Measurements from ENCODE around the gene BOK. TPM values are rescaled to one million over a fixed set of nuclear protein-coding genes. Genes with fewer than 3 reads are reported as not detected.
"Not testable (repeated sequence)": the region's sequence is repeated elsewhere in the genome, so short reads cannot be mapped to it uniquely, and the experiment has no call there.

The BOK gene
- total RNA-seq, 1 donor from 2014 or later: 110 TPM

DNA sequence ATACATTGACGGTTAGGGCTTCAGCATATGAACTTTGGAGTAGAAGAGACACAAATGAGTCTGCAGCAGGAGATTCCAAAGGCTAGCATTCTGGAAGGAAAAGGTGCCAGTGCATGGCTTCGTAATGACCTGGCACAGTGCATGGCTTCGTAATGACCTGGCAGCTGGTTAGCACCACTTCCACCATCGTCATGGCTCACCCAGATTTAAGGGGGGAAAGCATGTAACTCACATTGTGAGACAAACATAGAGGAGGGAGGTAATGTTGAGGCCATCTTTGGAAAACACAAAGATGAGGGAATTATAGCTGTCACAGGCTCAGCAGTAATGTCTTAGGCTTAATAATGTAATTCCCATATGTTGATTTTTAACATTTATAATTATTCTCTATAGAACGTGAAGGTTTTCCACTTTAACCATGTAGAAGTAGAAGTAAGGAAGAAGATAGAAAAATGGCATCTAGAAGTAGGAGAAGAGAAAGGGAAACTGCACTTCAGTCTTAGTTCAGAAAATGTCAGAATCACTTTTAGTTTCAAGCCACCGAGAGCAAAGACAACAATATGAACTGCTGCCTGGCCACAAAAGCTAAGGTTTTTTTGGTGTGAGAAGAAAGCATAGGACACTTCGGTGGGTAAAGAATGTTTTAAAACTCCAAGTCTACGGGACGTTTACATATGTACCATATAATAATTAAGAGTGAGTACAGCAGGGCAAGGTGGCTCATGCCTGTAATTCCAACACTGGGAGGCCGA lies 43.4 kb upstream of the BOK start:
- H3K27ac Mint-ChIP-seq (ENCODE audit: unreplicated experiment): no peak overlapping the region
- peaks cover 8% of the 10 kb centered on the region for H3K4me1 Mint-ChIP-seq (ENCODE audit: unreplicated experiment)
- TF ChIP-seq CTCF (IDR thresholded peaks at IDR 0.05; ENCODE audit: unreplicated experiment): no peak
- DNase-seq (ENCODE audit: low spot score): no peak
- H3K4me3 Mint-ChIP-seq (ENCODE audit: unreplicated experiment): no peak overlapping the region
- H3K36me3 Mint-ChIP-seq (ENCODE audit: low read depth, unreplicated experiment): peaks cover 12% of the 10 kb centered on the region
- H3K9me3 Mint-ChIP-seq (ENCODE audit: unreplicated experiment): no peaks in the 10 kb centered on the region
- H3K27me3 Mint-ChIP-seq (ENCODE audit: unreplicated experiment): peaks cover 4% of the 10 kb centered on the region

DNA sequence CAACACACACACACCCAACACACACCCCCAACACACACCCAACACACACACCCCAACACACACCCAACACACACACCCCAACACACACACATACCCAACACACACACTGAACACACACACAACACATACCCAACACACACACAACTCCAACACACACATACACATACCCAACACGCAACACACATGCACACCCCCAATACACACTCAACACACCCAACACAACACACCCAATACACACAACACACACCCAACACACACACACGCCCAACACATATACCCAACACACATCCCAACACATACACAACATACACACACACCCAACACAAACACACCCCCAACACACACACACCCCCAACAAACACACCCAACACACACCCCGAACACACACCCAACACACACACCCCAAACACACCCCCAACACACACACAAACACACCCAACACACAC lies 42.0 kb upstream of the BOK start:
- Mint-ChIP-seq H3K9me3 (ENCODE audit: unreplicated experiment) (no peaks in the 10 kb centered on the region), H3K27ac (ENCODE audit: unreplicated experiment) (no peak overlapping the region), H3K27me3 (ENCODE audit: unreplicated experiment) (peaks cover 4% of the 10 kb centered on the region), H3K36me3 (ENCODE audit: low read depth, unreplicated experiment) (peaks cover 9% of the 10 kb centered on the region), H3K4me3 (ENCODE audit: unreplicated experiment) (no peak overlapping the region), H3K4me1 (ENCODE audit: unreplicated experiment) (peaks cover 8% of the 10 kb centered on the region)
- TF ChIP-seq CTCF (IDR thresholded peaks at IDR 0.05; ENCODE audit: unreplicated experiment): no peak
- DNase-seq (ENCODE audit: low spot score): no peak

- peak overlapping the region; percentile 10 for H3K4me3 Mint-ChIP-seq (ENCODE audit: unreplicated experiment)
- H3K27ac Mint-ChIP-seq (ENCODE audit: unreplicated experiment): no peak overlapping the region
- H3K27me3 Mint-ChIP-seq (ENCODE audit: unreplicated experiment): peaks cover 4% of the 10 kb centered on the region
- H3K36me3 Mint-ChIP-seq (ENCODE audit: low read depth, unreplicated experiment): peaks cover 6% of the 10 kb centered on the region
- no peak for TF ChIP-seq CTCF (IDR thresholded peaks at IDR 0.05; ENCODE audit: unreplicated experiment)
- peaks cover 8% of the 10 kb centered on the region for H3K4me1 Mint-ChIP-seq (ENCODE audit: unreplicated experiment)
- no peak for DNase-seq (ENCODE audit: low spot score)
- H3K9me3 Mint-ChIP-seq (ENCODE audit: unreplicated experiment): no peaks in the 10 kb centered on the region
Measured at GRCh38 chr2:241517297-241517696, 41.2 kb upstream of the BOK start.

GRCh38 chr2:241519669-241520068 lies 38.9 kb upstream of the BOK start:
- H3K9me3 Mint-ChIP-seq (ENCODE audit: unreplicated experiment): no peaks in the 10 kb centered on the region
- H3K27me3 Mint-ChIP-seq (ENCODE audit: unreplicated experiment): peaks cover 2% of the 10 kb centered on the region
- no peak for DNase-seq (ENCODE audit: low spot score)
- H3K4me1 Mint-ChIP-seq (ENCODE audit: unreplicated experiment): peaks cover 8% of the 10 kb centered on the region
- no peak overlapping the region for H3K4me3 Mint-ChIP-seq (ENCODE audit: unreplicated experiment)
- no peak for TF ChIP-seq CTCF (IDR thresholded peaks at IDR 0.05; ENCODE audit: unreplicated experiment)
- H3K36me3 Mint-ChIP-seq (ENCODE audit: low read depth, unreplicated experiment): peaks cover 6% of the 10 kb centered on the region
- no peak overlapping the region for H3K27ac Mint-ChIP-seq (ENCODE audit: unreplicated experiment)

GRCh38 chr2:241522477-241522876 lies 36.1 kb upstream of the BOK start:
- Mint-ChIP-seq H3K27me3 (ENCODE audit: unreplicated experiment) (peaks cover under 1% of the 10 kb centered on the region), H3K4me1 (ENCODE audit: unreplicated experiment) (peaks cover under 1% of the 10 kb centered on the region), H3K36me3 (ENCODE audit: low read depth, unreplicated experiment) (peaks cover 7% of the 10 kb centered on the region), H3K27ac (ENCODE audit: unreplicated experiment) (no peak overlapping the region), H3K9me3 (ENCODE audit: unreplicated experiment) (peaks cover 7% of the 10 kb centered on the region), H3K4me3 (ENCODE audit: unreplicated experiment) (no peak overlapping the region)
- no peak for DNase-seq (ENCODE audit: low spot score)
- no peak for TF ChIP-seq CTCF (IDR thresholded peaks at IDR 0.05; ENCODE audit: unreplicated experiment)

DNA sequence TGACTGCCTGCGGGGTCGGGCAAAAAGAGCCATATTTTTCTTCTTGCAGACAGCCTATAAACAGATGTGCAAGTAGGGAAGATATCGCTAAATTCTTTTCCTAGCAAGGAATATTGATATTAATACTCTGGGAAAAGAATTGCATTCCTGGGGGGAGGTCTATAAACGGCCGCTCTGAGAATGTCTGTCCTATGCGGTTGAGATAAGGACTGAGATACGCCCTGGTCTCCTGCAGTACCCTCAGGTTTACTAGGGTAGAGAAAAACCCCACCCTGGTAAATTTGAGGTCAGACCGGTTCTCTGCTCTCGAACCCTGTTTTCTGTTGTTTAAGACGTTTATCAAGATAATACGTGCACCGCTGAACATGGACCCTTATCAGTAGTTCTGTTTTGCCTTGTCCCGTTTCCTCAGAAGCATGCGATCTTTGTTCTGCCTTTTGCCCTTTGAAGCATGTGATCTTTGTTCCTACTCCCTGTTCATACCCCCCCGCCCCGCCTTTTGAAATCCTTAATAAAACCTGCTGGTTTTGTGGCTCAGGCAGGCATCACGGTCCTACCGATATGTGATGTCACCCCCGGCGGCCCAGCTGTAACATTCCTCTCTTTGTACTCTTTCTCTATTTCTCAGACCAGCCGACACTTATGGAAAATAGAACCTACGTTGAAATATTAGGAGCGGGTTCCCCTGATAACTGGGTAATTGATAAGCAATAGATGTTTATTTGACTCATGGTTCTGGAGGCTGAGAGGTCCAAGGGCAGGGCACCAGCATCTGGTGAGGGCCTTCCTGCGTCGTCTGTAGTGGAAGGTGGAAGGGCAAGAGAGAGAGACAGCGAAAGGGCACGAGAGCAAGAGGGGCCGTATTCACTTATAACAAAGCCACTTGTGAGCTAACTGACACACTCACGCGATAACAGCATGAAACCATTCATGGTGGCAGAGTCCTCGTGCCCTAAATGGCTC lies 32.4 kb upstream of the BOK start:
- not testable (repeated sequence) for H3K36me3 Mint-ChIP-seq (ENCODE audit: low read depth, unreplicated experiment); H3K27me3 Mint-ChIP-seq (ENCODE audit: unreplicated experiment); DNase-seq (ENCODE audit: low spot score); H3K9me3 Mint-ChIP-seq (ENCODE audit: unreplicated experiment); H3K4me1 Mint-ChIP-seq (ENCODE audit: unreplicated experiment); H3K27ac Mint-ChIP-seq (ENCODE audit: unreplicated experiment)
- H3K4me3 Mint-ChIP-seq (ENCODE audit: unreplicated experiment): peak overlapping the region; percentile 79

All from endothelial cell (in vitro differentiated cells).